MM.1S (cell line): ENCODE data around the gene IQCB1.

Experiments
- DNase-seq: peaks from one replicate; pipeline ENCODE4 v3.0.0-alpha.2; 2015
- H2AFZ ChIP-seq: fragments of 300-600 bp; sonication (generic); 2 replicates; pipeline ENCODE4 v1.6.0; 2016; ENCODE audit warnings: antibody characterized with exemption, low read length
- H3F3A ChIP-seq: fragments of 300-600 bp; sonication (generic); 2 replicates; pipeline ENCODE4 v1.6.1; 2016; ENCODE audit warnings: mild to moderate bottlenecking, antibody characterized with exemption, low read length, moderate library complexity, mixed read lengths; ENCODE audit not compliant: insufficient read depth
- H3K27ac ChIP-seq: fragments of 300-600 bp; sonication (generic); 2 replicates; pipeline ENCODE4 v1.5.1; 2016; ENCODE audit warnings: mild to moderate bottlenecking, low read length
- H3K27me3 ChIP-seq: fragments of 300-600 bp; sonication (generic); replicated peaks from 2 replicates; pipeline ENCODE4 v1.6.0; 2016; ENCODE audit warnings: low read length; ENCODE audit not compliant: insufficient read depth
- H3K36me3 ChIP-seq: fragments of 300-600 bp; sonication (generic); replicated peaks from 2 replicates; pipeline ENCODE4 v1.6.1; 2016; ENCODE audit warnings: mild to moderate bottlenecking, low read length, mixed read lengths; ENCODE audit not compliant: insufficient read depth
- H3K4me1 ChIP-seq: fragments of 300-600 bp; sonication (generic); 2 replicates; pipeline ENCODE4 v1.6.1; 2016; ENCODE audit warnings: low read length, mixed read lengths
- H3K4me2 ChIP-seq: fragments of 300-600 bp; sonication (generic); 2 replicates; pipeline ENCODE4 v1.6.0; 2016; ENCODE audit warnings: low read depth, low read length
- H3K4me3 ChIP-seq: fragments of 300-600 bp; sonication (generic); 2 replicates; pipeline ENCODE4 v1.5.1; 2016; ENCODE audit warnings: low read length, mixed read lengths
- H3K79me2 ChIP-seq: fragments of 300-600 bp; sonication (generic); 2 replicates; pipeline ENCODE4 v1.6.1; 2016; ENCODE audit warnings: mixed run types, low read length, mixed read lengths
- H3K9ac ChIP-seq: fragments of 300-600 bp; sonication (generic); 2 replicates; pipeline ENCODE4 v1.6.1; 2016; ENCODE audit warnings: low read length, mixed read lengths
- H3K9me2 ChIP-seq: fragments of 300-600 bp; sonication (generic); replicated peaks from 2 replicates; pipeline ENCODE4 v1.6.1; 2016; ENCODE audit warnings: mild to moderate bottlenecking, low read length, mixed read lengths; ENCODE audit not compliant: insufficient read depth
- H3K9me3 ChIP-seq: fragments of 300-600 bp; sonication (generic); replicated peaks from 2 replicates; pipeline ENCODE4 v1.6.1; 2016; ENCODE audit warnings: mild to moderate bottlenecking, low read length, mixed read lengths; ENCODE audit not compliant: insufficient read depth
- H4K20me1 ChIP-seq: fragments of 300-600 bp; sonication (generic); 2 replicates; pipeline ENCODE4 v1.6.1; 2016; ENCODE audit warnings: mild to moderate bottlenecking, low read length, moderate library complexity, mixed read lengths; ENCODE audit not compliant: insufficient read depth
- CTCF ChIP-seq: fragments of 300-600 bp; sonication (generic); IDR thresholded peaks from 2 replicates; pipeline ENCODE4 v1.5.1; 2016; ENCODE audit warnings: antibody characterized with exemption, low read length, mixed read lengths
- EZH2 ChIP-seq: fragments of 300-600 bp; sonication (generic); optimal IDR thresholded peaks from 2 replicates; pipeline ENCODE3; 2017; ENCODE audit warnings: low read depth, mild to moderate bottlenecking, antibody characterized with exemption, low read length, mixed read lengths
- EZH2phosphoT487 ChIP-seq: fragments of 300-600 bp; sonication (generic); IDR thresholded peaks from 2 replicates; pipeline ENCODE4 v1.6.1; 2018; ENCODE audit warnings: antibody characterized with exemption, low read length

The IQCB1 gene

GRCh38 chr3:121834671-121835464 is at the start of gene IQCB1, which contains the start of gene EAF2:
Gene IQCB1, minus strand, starts transcription at chr3:121835060. Its CDS starts 6,100 bp downstream, at chr3:121828960.
Gene EAF2, plus strand, starts transcription at chr3:121835209. Its CDS starts 77 bp downstream, at chr3:121835286.
- Histone ChIP-seq H3K79me2 (peaks cover 95% of the 10 kb centered on the region), H4K20me1 (no peaks in the 10 kb centered on the region), H3F3A (peaks cover 3% of the 10 kb centered on the region; the same call in 1 of the 2 replicates), H2AFZ (peak within 1 kb of the TSS; percentile 73), H3K36me3 (peaks cover 4% of the 10 kb centered on the region; the same call in 1 of the 2 replicates), H3K9me2 (no peaks in the 10 kb centered on the region), H3K4me1 (peaks cover 20% of the 10 kb centered on the region), H3K9ac (peak within 1 kb of the TSS; percentile 90), H3K4me3 (peak within 1 kb of the TSS; percentile 89), H3K4me2 (peak within 1 kb of the TSS; percentile 83), H3K9me3 (no peaks in the 10 kb centered on the region), H3K27me3 (no peaks in the 10 kb centered on the region), H3K27ac (peak within 1 kb of the TSS; percentile 72)
- TF ChIP-seq CTCF: no peak
- no peak for TF ChIP-seq EZH2phosphoT487
- TF ChIP-seq EZH2: no peak
- DNase-seq: peak; percentile 97

GRCh38 chr3:121883507-121883906 is 48.6 kb upstream of the IQCB1 start:
- no peak for TF ChIP-seq EZH2phosphoT487
- peak; percentile 35 for TF ChIP-seq CTCF
- DNase-seq: no peak

GRCh38 chr3:121878411-121878810 is 43.6 kb upstream of the IQCB1 start:
- H3K27me3 ChIP-seq: no peaks in the 10 kb centered on the region
- no peak for TF ChIP-seq EZH2
- no peak for TF ChIP-seq CTCF
- no peak for TF ChIP-seq EZH2phosphoT487
- no peak overlapping the region for H3K27ac ChIP-seq
- no peaks in the 10 kb centered on the region for H3K4me1 ChIP-seq
- H3K4me3 ChIP-seq: no peak overlapping the region
- no peak for DNase-seq
- no peaks in the 10 kb centered on the region for H4K20me1 ChIP-seq
- H3K9ac ChIP-seq: no peak overlapping the region
- no peak overlapping the region for H2AFZ ChIP-seq
- no peaks in the 10 kb centered on the region for H3F3A ChIP-seq
- no peak overlapping the region for H3K4me2 ChIP-seq
- peaks cover 30% of the 10 kb centered on the region for H3K79me2 ChIP-seq
- peaks cover 11% of the 10 kb centered on the region; the same call in 1 of the 2 replicates for H3K36me3 ChIP-seq
- no peaks in the 10 kb centered on the region for H3K9me2 ChIP-seq
- H3K9me3 ChIP-seq: no peaks in the 10 kb centered on the region

More at GRCh38 chr3:121883507-121883906, 48.6 kb upstream of the IQCB1 start:
- H3F3A ChIP-seq: no peaks in the 10 kb centered on the region
- no peak overlapping the region for H3K27ac ChIP-seq
- H3K9ac ChIP-seq: no peak overlapping the region
- no peak overlapping the region for H3K4me2 ChIP-seq
- no peaks in the 10 kb centered on the region for H3K4me1 ChIP-seq
- no peak overlapping the region for H2AFZ ChIP-seq
- no peak overlapping the region for H3K4me3 ChIP-seq
- H3K36me3 ChIP-seq: peaks cover 4% of the 10 kb centered on the region; the same call in 1 of the 2 replicates
- H3K27me3 ChIP-seq: no peaks in the 10 kb centered on the region
- no peaks in the 10 kb centered on the region for H3K9me2 ChIP-seq
- H4K20me1 ChIP-seq: no peaks in the 10 kb centered on the region; the same call in 1 of the 2 replicates
- peaks cover 32% of the 10 kb centered on the region for H3K79me2 ChIP-seq
- no peaks in the 10 kb centered on the region for H3K9me3 ChIP-seq
